HepG2 (cell line): ENCODE results near the gene TMEM9B. TPM values are rescaled to one million over a fixed set of nuclear protein-coding genes. Genes with fewer than 3 reads are reported as not detected.

Experiments used
- EP300 ChIP-seq, 3 experiments: sonication (generic) in 1 of 3; formaldehyde crosslinking in 1 of 3; IDR thresholded peaks; 2 replicates each; pipeline versions ENCODE4 v1.5.1 to v1.6.1; 2011 to 2020; ENCODE audit warnings: low read depth in 2 of 3, low read length in 2 of 3, borderline replicate concordance in 1 of 3, improper control_type of control experiment in 1 of 3, mild to moderate bottlenecking in 1 of 3, missing genetic modification reagents in 1 of 3, moderate library complexity in 1 of 3
- FOSL1 ChIP-seq: sonication (generic); formaldehyde crosslinking; IDR thresholded peaks from 2 replicates; pipeline ENCODE4 v1.9.0; 2021; ENCODE audit warnings: missing genetic modification reagents, borderline replicate concordance
- JARID2 ChIP-seq: sonication (generic); formaldehyde crosslinking; IDR thresholded peaks from 2 replicates; pipeline ENCODE4 v1.8.1; 2023; ENCODE audit warnings: missing genetic modification reagents, inconsistent platforms; ENCODE audit not compliant: insufficient replicate concordance
- MAF1 ChIP-seq: sonication (generic); formaldehyde crosslinking; IDR thresholded peaks from 2 replicates; pipeline ENCODE4 v1.5.0; 2020; ENCODE audit warnings: missing genetic modification reagents, borderline replicate concordance
- TP53 ChIP-seq: sonication (generic); formaldehyde crosslinking; conservative IDR thresholded peaks from 2 replicates; pipeline ENCODE4 v1.4.0; 2020; ENCODE audit warnings: missing genetic modification reagents
- ZFP37 ChIP-seq: sonication (generic); formaldehyde crosslinking; IDR thresholded peaks from 2 replicates; pipeline ENCODE4 v1.4.0; 2020; ENCODE audit warnings: missing genetic modification reagents, borderline replicate concordance
- ZNF430 ChIP-seq: sonication (generic); formaldehyde crosslinking; IDR thresholded peaks from 2 replicates; pipeline ENCODE4 v1.9.0; 2021; ENCODE audit warnings: mild to moderate bottlenecking, missing genetic modification reagents
- polyA plus RNA-seq, 8 experiments: library from polyadenylated mRNA; depleted of rRNA in 3 of 8; stranded (reverse) in 7 of 8; unstranded in 1 of 8; fragments of >200 nt; fragmentation: Illumina TruSeq in 4 of 8; extraction: Trizol in 4 of 8; gene quantifications; 2 replicates each; pipeline versions ENCODE4 v1.2.1 to v1.2.3, GENCODE V29; 2011 to 2016; ENCODE audit warnings: low read depth in 4 of 8, missing spikeins in 1 of 8, mixed read lengths in 1 of 8; ENCODE audit not compliant: insufficient read depth in 1 of 8
- total RNA-seq, 5 experiments: library from RNA; depleted of rRNA; stranded (reverse); fragments of >200 nt; fragmentation: Illumina TruSeq; extraction: Trizol; gene quantifications; 2 replicates each; pipeline ENCODE4 v1.2.3, GENCODE V29; 2016; ENCODE audit warnings: low read depth in 1 of 5
- TF ChIP-seq, protein P1 (sequence below): sonication (generic); formaldehyde crosslinking; IDR thresholded peaks from 2 replicates; pipeline ENCODE4 v1.4.0; 2020; ENCODE audit warnings: mild to moderate bottlenecking, missing genetic modification reagents
- TF ChIP-seq, protein P2 (sequence below): sonication (generic); formaldehyde crosslinking; IDR thresholded peaks from 2 replicates; pipeline ENCODE4 v1.4.0; 2020; ENCODE audit warnings: missing genetic modification reagents, mild to moderate bottlenecking, borderline replicate concordance
- TF ChIP-seq, protein P3 (sequence below): sonication (generic); formaldehyde crosslinking; IDR thresholded peaks from 2 replicates; pipeline ENCODE4 v1.4.0; 2020; ENCODE audit warnings: missing genetic modification reagents
- TF ChIP-seq, protein P4 (sequence below): sonication (generic); formaldehyde crosslinking; conservative IDR thresholded peaks from 2 replicates; pipeline ENCODE4 v1.4.0; 2020; ENCODE audit warnings: mild to moderate bottlenecking, missing genetic modification reagents, moderate library complexity

TMEM9B gene
- total and polyA plus RNA-seq, 2 of the 13 experiments (the other 11 are each of a cell fraction or from before 2014, with no cell fraction given), result 12.4 to 20.8 TPM

DNA sequence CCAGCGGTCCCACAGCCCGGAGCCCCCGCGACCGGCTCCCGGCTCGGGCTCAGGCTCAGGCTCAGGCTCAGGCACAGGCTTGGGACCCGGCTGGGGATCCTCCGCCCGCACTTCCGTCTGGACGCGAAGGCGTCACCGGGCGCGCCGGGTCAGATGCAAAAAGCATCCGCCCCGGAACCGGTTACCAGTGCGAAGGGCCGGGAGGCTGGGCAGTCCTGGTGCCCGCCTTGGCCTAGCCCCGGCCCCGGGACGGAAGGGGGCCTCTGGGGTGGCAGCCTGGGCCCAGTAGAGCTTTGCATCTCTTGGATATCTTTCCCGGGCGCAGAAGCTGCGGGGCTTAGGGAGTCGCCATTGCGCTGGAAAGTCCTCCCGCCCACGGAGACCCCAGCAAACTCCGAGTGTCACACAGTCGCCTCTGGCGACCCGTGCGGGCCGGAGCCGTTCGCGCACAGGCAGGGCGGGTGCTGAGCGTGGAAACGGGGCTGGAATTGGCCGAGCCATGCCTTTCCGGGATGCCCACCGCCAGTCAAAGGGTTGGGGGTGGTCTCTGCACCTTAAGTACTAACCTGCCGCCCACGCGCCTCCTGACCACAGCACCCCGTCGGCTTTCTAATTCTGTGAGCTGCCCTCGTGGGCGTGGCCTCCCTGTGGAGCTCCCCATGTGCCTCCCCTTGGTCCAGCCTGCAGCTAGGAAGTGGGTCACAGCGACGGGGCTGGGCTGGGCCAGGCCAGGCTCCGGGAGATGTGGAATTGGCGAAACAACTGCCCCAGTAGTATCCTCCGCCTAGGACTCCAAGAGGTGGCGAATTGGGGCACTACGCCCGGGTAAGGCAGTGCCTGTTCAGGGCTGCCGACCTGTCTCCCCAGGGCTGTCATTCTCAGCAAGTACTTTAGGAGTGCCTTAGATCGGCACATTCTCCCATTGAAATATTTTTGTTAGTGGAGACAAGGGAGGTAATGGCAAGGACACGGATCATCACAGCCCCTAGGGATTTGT is at the start of gene TMEM9B (continued):
- TF ChIP-seq, protein P1, sequence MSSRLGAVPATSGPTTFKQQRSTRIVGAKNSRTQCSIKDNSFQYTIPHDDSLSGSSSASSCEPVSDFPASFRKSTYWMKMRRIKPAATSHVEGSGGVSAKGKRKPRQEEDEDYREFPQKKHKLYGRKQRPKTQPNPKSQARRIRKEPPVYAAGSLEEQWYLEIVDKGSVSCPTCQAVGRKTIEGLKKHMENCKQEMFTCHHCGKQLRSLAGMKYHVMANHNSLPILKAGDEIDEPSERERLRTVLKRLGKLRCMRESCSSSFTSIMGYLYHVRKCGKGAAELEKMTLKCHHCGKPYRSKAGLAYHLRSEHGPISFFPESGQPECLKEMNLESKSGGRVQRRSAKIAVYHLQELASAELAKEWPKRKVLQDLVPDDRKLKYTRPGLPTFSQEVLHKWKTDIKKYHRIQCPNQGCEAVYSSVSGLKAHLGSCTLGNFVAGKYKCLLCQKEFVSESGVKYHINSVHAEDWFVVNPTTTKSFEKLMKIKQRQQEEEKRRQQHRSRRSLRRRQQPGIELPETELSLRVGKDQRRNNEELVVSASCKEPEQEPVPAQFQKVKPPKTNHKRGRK (CRISPR knock-in tag), result no peak
- TF ChIP-seq ZNF430 (CRISPR knock-in tag) (peak; percentile 62; the same call in 1 of the 2 replicates), FOSL1 (no peak), TP53 (CRISPR knock-in tag) (0 out of 2 replicates have a peak, but pooled peaks have one; percentile 51), ZFP37 (no peak), EP300 (IDR thresholded peaks at IDR 0.05; ENCODE audit: low read depth in 2 of 2, low read length in 2 of 2) (no peak), EP300 (CRISPR knock-in tag; IDR thresholded peaks at IDR 0.05; ENCODE audit: borderline replicate concordance) (no peak), JARID2 (no peak), MAF1 (CRISPR knock-in tag) (peak; percentile 57; the same call in 1 of the 2 replicates)
- TF ChIP-seq, protein P2, sequence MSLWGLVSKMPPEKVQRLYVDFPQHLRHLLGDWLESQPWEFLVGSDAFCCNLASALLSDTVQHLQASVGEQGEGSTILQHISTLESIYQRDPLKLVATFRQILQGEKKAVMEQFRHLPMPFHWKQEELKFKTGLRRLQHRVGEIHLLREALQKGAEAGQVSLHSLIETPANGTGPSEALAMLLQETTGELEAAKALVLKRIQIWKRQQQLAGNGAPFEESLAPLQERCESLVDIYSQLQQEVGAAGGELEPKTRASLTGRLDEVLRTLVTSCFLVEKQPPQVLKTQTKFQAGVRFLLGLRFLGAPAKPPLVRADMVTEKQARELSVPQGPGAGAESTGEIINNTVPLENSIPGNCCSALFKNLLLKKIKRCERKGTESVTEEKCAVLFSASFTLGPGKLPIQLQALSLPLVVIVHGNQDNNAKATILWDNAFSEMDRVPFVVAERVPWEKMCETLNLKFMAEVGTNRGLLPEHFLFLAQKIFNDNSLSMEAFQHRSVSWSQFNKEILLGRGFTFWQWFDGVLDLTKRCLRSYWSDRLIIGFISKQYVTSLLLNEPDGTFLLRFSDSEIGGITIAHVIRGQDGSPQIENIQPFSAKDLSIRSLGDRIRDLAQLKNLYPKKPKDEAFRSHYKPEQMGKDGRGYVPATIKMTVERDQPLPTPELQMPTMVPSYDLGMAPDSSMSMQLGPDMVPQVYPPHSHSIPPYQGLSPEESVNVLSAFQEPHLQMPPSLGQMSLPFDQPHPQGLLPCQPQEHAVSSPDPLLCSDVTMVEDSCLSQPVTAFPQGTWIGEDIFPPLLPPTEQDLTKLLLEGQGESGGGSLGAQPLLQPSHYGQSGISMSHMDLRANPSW, result peak; percentile 78; the same call in 1 of the 2 replicates
- TF ChIP-seq, protein P3, sequence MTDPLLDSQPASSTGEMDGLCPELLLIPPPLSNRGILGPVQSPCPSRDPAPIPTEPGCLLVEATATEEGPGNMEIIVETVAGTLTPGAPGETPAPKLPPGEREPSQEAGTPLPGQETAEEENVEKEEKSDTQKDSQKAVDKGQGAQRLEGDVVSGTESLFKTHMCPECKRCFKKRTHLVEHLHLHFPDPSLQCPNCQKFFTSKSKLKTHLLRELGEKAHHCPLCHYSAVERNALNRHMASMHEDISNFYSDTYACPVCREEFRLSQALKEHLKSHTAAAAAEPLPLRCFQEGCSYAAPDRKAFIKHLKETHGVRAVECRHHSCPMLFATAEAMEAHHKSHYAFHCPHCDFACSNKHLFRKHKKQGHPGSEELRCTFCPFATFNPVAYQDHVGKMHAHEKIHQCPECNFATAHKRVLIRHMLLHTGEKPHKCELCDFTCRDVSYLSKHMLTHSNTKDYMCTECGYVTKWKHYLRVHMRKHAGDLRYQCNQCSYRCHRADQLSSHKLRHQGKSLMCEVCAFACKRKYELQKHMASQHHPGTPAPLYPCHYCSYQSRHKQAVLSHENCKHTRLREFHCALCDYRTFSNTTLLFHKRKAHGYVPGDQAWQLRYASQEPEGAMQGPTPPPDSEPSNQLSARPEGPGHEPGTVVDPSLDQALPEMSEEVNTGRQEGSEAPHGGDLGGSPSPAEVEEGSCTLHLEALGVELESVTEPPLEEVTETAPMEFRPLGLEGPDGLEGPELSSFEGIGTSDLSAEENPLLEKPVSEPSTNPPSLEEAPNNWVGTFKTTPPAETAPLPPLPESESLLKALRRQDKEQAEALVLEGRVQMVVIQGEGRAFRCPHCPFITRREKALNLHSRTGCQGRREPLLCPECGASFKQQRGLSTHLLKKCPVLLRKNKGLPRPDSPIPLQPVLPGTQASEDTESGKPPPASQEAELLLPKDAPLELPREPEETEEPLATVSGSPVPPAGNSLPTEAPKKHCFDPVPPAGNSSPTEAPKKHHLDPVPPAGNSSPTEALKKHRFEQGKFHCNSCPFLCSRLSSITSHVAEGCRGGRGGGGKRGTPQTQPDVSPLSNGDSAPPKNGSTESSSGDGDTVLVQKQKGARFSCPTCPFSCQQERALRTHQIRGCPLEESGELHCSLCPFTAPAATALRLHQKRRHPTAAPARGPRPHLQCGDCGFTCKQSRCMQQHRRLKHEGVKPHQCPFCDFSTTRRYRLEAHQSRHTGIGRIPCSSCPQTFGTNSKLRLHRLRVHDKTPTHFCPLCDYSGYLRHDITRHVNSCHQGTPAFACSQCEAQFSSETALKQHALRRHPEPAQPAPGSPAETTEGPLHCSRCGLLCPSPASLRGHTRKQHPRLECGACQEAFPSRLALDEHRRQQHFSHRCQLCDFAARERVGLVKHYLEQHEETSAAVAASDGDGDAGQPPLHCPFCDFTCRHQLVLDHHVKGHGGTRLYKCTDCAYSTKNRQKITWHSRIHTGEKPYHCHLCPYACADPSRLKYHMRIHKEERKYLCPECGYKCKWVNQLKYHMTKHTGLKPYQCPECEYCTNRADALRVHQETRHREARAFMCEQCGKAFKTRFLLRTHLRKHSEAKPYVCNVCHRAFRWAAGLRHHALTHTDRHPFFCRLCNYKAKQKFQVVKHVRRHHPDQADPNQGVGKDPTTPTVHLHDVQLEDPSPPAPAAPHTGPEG (CRISPR knock-in tag), result peak; percentile 77; the same call in 1 of the 2 replicates
- TF ChIP-seq, protein P4, sequence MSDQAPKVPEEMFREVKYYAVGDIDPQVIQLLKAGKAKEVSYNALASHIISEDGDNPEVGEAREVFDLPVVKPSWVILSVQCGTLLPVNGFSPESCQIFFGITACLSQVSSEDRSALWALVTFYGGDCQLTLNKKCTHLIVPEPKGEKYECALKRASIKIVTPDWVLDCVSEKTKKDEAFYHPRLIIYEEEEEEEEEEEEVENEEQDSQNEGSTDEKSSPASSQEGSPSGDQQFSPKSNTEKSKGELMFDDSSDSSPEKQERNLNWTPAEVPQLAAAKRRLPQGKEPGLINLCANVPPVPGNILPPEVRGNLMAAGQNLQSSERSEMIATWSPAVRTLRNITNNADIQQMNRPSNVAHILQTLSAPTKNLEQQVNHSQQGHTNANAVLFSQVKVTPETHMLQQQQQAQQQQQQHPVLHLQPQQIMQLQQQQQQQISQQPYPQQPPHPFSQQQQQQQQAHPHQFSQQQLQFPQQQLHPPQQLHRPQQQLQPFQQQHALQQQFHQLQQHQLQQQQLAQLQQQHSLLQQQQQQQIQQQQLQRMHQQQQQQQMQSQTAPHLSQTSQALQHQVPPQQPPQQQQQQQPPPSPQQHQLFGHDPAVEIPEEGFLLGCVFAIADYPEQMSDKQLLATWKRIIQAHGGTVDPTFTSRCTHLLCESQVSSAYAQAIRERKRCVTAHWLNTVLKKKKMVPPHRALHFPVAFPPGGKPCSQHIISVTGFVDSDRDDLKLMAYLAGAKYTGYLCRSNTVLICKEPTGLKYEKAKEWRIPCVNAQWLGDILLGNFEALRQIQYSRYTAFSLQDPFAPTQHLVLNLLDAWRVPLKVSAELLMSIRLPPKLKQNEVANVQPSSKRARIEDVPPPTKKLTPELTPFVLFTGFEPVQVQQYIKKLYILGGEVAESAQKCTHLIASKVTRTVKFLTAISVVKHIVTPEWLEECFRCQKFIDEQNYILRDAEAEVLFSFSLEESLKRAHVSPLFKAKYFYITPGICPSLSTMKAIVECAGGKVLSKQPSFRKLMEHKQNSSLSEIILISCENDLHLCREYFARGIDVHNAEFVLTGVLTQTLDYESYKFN (CRISPR knock-in tag), result peak; percentile 45; the same call in 1 of the 2 replicates
